Measurements from ENCODE around the gene LSM12.
A peak's percentile ranks its signal among the peaks of the same experiment; 100 is the strongest.
"Not testable (repeated sequence)": the region's sequence is repeated elsewhere in the genome, so short reads cannot be mapped to it uniquely, and the experiment has no call there.

LSM12 gene

GRCh38 chr17:44006272-44006597 is 60.2 kb downstream of the LSM12 start:
- DNase-seq, result no peak

- peak; percentile 23 for DNase-seq
Observed at GRCh38 chr17:44005527-44006271, 60.8 kb downstream of the LSM12 start.

- DNase-seq, result no peak
Observed at GRCh38 chr17:44004761-44005526, 61.5 kb downstream of the LSM12 start.

GRCh38 chr17:44004077-44004760 is 62.3 kb downstream of the LSM12 start, which contains the start of gene NAGS:
Gene NAGS (plus strand): TSS chr17:44004622. CDS start chr17:44004664, 42 bp downstream.
- no peak for DNase-seq

GRCh38 chr17:44002141-44002848 is 64.2 kb downstream of the LSM12 start:
- DNase-seq, result no peak

- DNase-seq, result no peak
Observed at GRCh38 chr17:44001461-44001920, 65.0 kb downstream of the LSM12 start.

- DNase-seq, result no peak
Observed at GRCh38 chr17:44000871-44001460, 65.5 kb downstream of the LSM12 start.

GRCh38 chr17:44000141-44000860 is 66.2 kb downstream of the LSM12 start:
- no peak for DNase-seq

GRCh38 chr17:43999024-43999423 is 67.4 kb downstream of the LSM12 start:
- DNase-seq, result no peak

- no peak for DNase-seq
Observed at GRCh38 chr17:43998552-43998951, 67.9 kb downstream of the LSM12 start.

GRCh38 chr17:43997180-43997579 is 69.3 kb downstream of the LSM12 start:
- not testable (repeated sequence) for DNase-seq

- no peak for DNase-seq
Observed at GRCh38 chr17:43995150-43995471, 71.4 kb downstream of the LSM12 start.

- peak; percentile 59 for DNase-seq
Observed at GRCh38 chr17:43994272-43995149, 72.0 kb downstream of the LSM12 start.

- no peak for DNase-seq
Observed at GRCh38 chr17:43992641-43993040, 73.8 kb downstream of the LSM12 start.

- DNase-seq, result no peak
Observed at GRCh38 chr17:43988301-43988700, 78.2 kb downstream of the LSM12 start.

GRCh38 chr17:43987131-43988021 is 79.1 kb downstream of the LSM12 start:
- DNase-seq, result no peak

- DNase-seq, result no peak
Observed at GRCh38 chr17:43986225-43986981, 80.1 kb downstream of the LSM12 start.

- DNase-seq, result no peak
Observed at GRCh38 chr17:43984521-43984920, 82.0 kb downstream of the LSM12 start.
